COLO668 (cell line): ENCODE measurements around the gene POLA1.

ENCODE experiments used
- DNase-seq: peaks from one replicate; lab custom pipeline; 2025; ENCODE audit not compliant: unreplicated experiment; lab: John Stamatoyannopoulos, UW

Gene POLA1

GRCh38 chrX:25005382-25006185 is 311.9 kb downstream of the POLA1 start:
- DNase-seq = no peak

GRCh38 chrX:25006586-25007058 is 312.9 kb downstream of the POLA1 start:
- DNase-seq = no peak

- no peak for DNase-seq
Measured at GRCh38 chrX:25007059-25008053, 313.6 kb downstream of the POLA1 start.

- no peak for DNase-seq
Measured at GRCh38 chrX:25009407-25009806, 315.7 kb downstream of the POLA1 start.

GRCh38 chrX:25010784-25011588 is 317.3 kb downstream of the POLA1 start:
- no peak for DNase-seq

- DNase-seq = no peak
Measured at GRCh38 chrX:25011589-25012432, 318.1 kb downstream of the POLA1 start.

GRCh38 chrX:25012433-25012735 is 318.7 kb downstream of the POLA1 start:
- peak; percentile 41 for DNase-seq

GRCh38 chrX:25012793-25013631 is 319.3 kb downstream of the POLA1 start:
- DNase-seq = peak; percentile 61

- DNase-seq = peak; percentile 62
Measured at GRCh38 chrX:25013632-25014365, 320.1 kb downstream of the POLA1 start.

- no peak for DNase-seq
Measured at GRCh38 chrX:25014366-25014838, 320.7 kb downstream of the POLA1 start.

- DNase-seq = peak; percentile 82
Measured at GRCh38 chrX:25015486-25016360, 322.0 kb downstream of the POLA1 start, which contains the start of gene ARX. TSS of gene ARX (minus strand) at chrX:25015965. CDS start at chrX:25015737, 228 bp downstream.

- no peak for DNase-seq
Measured at GRCh38 chrX:25016361-25016671, 322.6 kb downstream of the POLA1 start.

GRCh38 chrX:25016938-25017598 is 323.4 kb downstream of the POLA1 start:
- DNase-seq = no peak

- peak; percentile 21 for DNase-seq
Measured at GRCh38 chrX:25017667-25018247, 324.0 kb downstream of the POLA1 start.

- DNase-seq = no peak
Measured at GRCh38 chrX:25018682-25019081, 325.0 kb downstream of the POLA1 start.

GRCh38 chrX:25019707-25020390 is 326.1 kb downstream of the POLA1 start:
- DNase-seq = no peak
